HFFc6 (cell line): ENCODE data around the gene HIVEP3. TPM values are rescaled to one million over a fixed set of nuclear protein-coding genes. Genes with fewer than 3 reads are reported as not detected.

Source experiments
- DNase-seq: peaks from one replicate; pipeline ENCODE4 v3.0.0-alpha.2; 2018
- H3K27ac Mint-ChIP-seq: 2 replicates; pipeline ENCODE4 v1.8.0; 2020; ENCODE audit warnings: mild to moderate bottlenecking, mixed read lengths
- H3K27me3 Mint-ChIP-seq: 2 replicates; pipeline ENCODE4 v1.8.0; 2021; ENCODE audit warnings: mild to moderate bottlenecking, moderate library complexity, mixed read lengths; ENCODE audit not compliant: insufficient read depth
- H3K36me3 Mint-ChIP-seq: 2 replicates; pipeline ENCODE4 v1.8.0; 2021; ENCODE audit warnings: low read depth, mixed read lengths
- H3K4me1 Mint-ChIP-seq: 2 replicates; pipeline ENCODE4 v1.8.0; 2020; ENCODE audit warnings: low read depth, mixed read lengths
- H3K4me3 Mint-ChIP-seq: 2 replicates; pipeline ENCODE4 v1.8.0; 2020; ENCODE audit warnings: mild to moderate bottlenecking, moderate library complexity, mixed read lengths
- H3K9me3 Mint-ChIP-seq: 2 replicates; pipeline ENCODE4 v1.8.0; 2020; ENCODE audit warnings: mild to moderate bottlenecking, mixed read lengths
- total RNA-seq, 6 experiments: library from RNA; stranded (reverse); fragmentation: NEBNext Ultra II Directional; extraction: Animal tissue kit (Norgen Biotek cat#: 25700); gene quantifications; 2 replicates in 1 of 6; 3 replicates in 5 of 6; pipeline ENCODE4 v1.2.3, GENCODE V29; 2021
- TF ChIP-seq, protein P1 (sequence below): fragments of 200-600 bp; sonication (generic); IDR thresholded peaks from 2 replicates; pipeline ENCODE4 v1.5.0; 2021; ENCODE audit warnings: antibody characterized with exemption, mild to moderate bottlenecking

Gene HIVEP3
- total RNA-seq, 6 experiments from 2014 or later: 7.0 to 9.7 (median 7.9) TPM

GRCh38 chr1:41501581-41501980, 417.1 kb downstream of the HIVEP3 start:
- H3K27ac Mint-ChIP-seq: no peak overlapping the region
- no peaks in the 10 kb centered on the region; the same call in 1 of the 2 replicates for H3K27me3 Mint-ChIP-seq
- no peaks in the 10 kb centered on the region for H3K9me3 Mint-ChIP-seq
- TF ChIP-seq, protein P1, sequence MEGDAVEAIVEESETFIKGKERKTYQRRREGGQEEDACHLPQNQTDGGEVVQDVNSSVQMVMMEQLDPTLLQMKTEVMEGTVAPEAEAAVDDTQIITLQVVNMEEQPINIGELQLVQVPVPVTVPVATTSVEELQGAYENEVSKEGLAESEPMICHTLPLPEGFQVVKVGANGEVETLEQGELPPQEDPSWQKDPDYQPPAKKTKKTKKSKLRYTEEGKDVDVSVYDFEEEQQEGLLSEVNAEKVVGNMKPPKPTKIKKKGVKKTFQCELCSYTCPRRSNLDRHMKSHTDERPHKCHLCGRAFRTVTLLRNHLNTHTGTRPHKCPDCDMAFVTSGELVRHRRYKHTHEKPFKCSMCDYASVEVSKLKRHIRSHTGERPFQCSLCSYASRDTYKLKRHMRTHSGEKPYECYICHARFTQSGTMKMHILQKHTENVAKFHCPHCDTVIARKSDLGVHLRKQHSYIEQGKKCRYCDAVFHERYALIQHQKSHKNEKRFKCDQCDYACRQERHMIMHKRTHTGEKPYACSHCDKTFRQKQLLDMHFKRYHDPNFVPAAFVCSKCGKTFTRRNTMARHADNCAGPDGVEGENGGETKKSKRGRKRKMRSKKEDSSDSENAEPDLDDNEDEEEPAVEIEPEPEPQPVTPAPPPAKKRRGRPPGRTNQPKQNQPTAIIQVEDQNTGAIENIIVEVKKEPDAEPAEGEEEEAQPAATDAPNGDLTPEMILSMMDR: no peak
- no peak overlapping the region for H3K4me3 Mint-ChIP-seq
- no peaks in the 10 kb centered on the region for H3K36me3 Mint-ChIP-seq
- H3K4me1 Mint-ChIP-seq: peaks cover 44% of the 10 kb centered on the region
- DNase-seq: no peak

DNA sequence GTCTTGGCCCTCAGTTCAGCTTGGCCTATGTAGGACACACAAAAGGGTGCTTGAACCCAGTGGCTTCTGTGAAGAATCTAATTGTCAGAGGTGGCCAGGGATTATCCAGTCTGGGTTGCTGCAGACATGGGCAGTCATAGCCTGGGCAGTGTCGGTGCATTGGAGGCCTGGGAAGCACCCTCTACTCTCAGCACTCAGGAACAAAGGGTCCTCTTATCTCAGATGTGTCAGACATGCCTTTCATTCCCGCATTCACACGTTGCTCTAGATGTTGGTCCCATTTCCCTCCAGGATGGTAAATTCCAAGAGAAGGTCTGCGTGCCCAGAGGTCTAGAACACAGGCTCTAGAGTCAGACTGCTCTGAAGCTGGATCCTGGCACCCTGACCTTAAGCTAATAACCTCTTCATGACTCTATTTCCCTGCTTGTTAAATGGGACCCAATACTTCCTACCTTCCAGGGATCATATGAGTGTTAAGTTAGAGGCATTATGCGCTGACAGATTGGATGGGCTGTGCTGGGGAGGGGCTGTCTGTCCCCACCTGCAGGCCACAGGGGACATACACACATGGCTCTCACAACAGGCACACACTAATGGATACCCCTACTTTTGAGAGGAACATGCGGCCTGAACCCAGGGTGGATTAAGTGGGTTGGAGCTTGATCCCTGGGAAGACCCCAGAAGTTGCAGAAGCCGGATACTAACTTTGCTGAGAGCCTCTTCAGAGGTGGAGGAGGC, 417.8 kb downstream of the HIVEP3 start:
- Mint-ChIP-seq H3K4me1 (peaks cover 44% of the 10 kb centered on the region), H3K36me3 (no peaks in the 10 kb centered on the region), H3K4me3 (no peak overlapping the region), H3K9me3 (no peaks in the 10 kb centered on the region), H3K27ac (no peak overlapping the region), H3K27me3 (no peaks in the 10 kb centered on the region; the same call in 1 of the 2 replicates)
- DNase-seq: no peak
- TF ChIP-seq, protein P1: no peak

GRCh38 chr1:41500378-41500777, 418.3 kb downstream of the HIVEP3 start:
- TF ChIP-seq, protein P1: no peak
- H3K4me1 Mint-ChIP-seq: peaks cover 49% of the 10 kb centered on the region
- H3K4me3 Mint-ChIP-seq: no peak overlapping the region
- no peak for DNase-seq
- no peaks in the 10 kb centered on the region for H3K9me3 Mint-ChIP-seq
- H3K27ac Mint-ChIP-seq: no peak overlapping the region
- no peaks in the 10 kb centered on the region for H3K36me3 Mint-ChIP-seq
- H3K27me3 Mint-ChIP-seq: no peaks in the 10 kb centered on the region; the same call in 1 of the 2 replicates

DNA sequence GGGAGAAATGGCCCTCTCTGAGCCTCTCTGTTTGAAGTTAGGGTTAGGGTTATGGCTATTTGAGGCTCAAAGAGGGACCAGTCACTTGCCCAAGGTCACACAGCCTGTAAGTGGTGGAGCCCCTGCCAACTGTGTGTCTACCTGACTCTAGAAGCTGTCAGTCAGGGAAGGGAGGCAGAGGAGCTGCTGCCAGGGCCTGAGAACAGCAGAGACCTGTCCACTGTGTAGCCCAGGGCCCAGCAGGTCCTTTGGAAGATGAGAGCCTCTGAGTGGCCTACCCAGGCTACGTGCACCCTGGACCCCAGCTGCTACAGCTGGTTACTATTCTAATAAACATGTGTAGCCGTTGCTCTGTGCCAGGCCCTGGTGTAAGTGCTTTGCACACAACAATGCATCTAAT, 419.1 kb downstream of the HIVEP3 start:
- no peaks in the 10 kb centered on the region for H3K36me3 Mint-ChIP-seq
- TF ChIP-seq, protein P1: no peak
- peaks cover 49% of the 10 kb centered on the region for H3K4me1 Mint-ChIP-seq
- H3K4me3 Mint-ChIP-seq: no peak overlapping the region
- H3K27ac Mint-ChIP-seq: no peak overlapping the region
- no peak for DNase-seq
- no peaks in the 10 kb centered on the region; the same call in 1 of the 2 replicates for H3K27me3 Mint-ChIP-seq
- no peaks in the 10 kb centered on the region for H3K9me3 Mint-ChIP-seq

GRCh38 chr1:41498804-41499203, 419.9 kb downstream of the HIVEP3 start:
- DNase-seq: peak; percentile 24
- Mint-ChIP-seq H3K27me3 (no peaks in the 10 kb centered on the region; the same call in 1 of the 2 replicates), H3K36me3 (no peaks in the 10 kb centered on the region), H3K27ac (no peak overlapping the region), H3K4me1 (peaks cover 45% of the 10 kb centered on the region), H3K9me3 (no peaks in the 10 kb centered on the region), H3K4me3 (no peak overlapping the region)
- TF ChIP-seq, protein P1: no peak
